Pancreas (tissue), 10 donors: Measurements from ENCODE around the gene PRKAG3. TPM values are rescaled to one million over a fixed set of nuclear protein-coding genes. Genes with fewer than 3 reads are reported as not detected.

Source experiments
- ATAC-seq, 4 donors: fragments of 200-7000 bp; cut with Tn5 transposase; one replicate each; pipeline versions ENCODE4 v1.8.0 to v1.9.1; 2020; ENCODE audit warnings: mild to moderate bottlenecking in 4 of 4, moderate library complexity in 4 of 4
- DNase-seq, 6 donors: peaks; one replicate each; pipeline ENCODE4 v3.0.0-alpha.2; 2020
- FAIRE-seq: peaks from 2 replicates; lab custom pipeline; 2012; peaks lifted over from hg19 to GRCh38; lab: Jason Lieb, UNC
- H3K27ac ChIP-seq, 4 donors: fragments of 200-600 bp; sonication (generic); 1 replicate in 3 of 4; 2 replicates in 1 of 4; pipeline versions ENCODE4 v1.5.0 to v1.8.0; 2020
- H3K27me3 ChIP-seq, 4 donors: fragments of 200-600 bp; one replicate each; pipeline ENCODE4 v1.8.0; 2021
- H3K36me3 ChIP-seq, 3 donors: fragments of 200-600 bp; sonication (generic) in 1 of 3; one replicate each; pipeline versions ENCODE4 v1.5.0 to v1.8.0; 2020 to 2021
- H3K4me1 ChIP-seq, 3 donors: fragments of 200-600 bp; one replicate each; pipeline ENCODE4 v1.8.0; 2021
- H3K4me3 ChIP-seq, 4 donors: fragments of 200-600 bp; sonication (generic) in 2 of 4; one replicate each; pipeline versions ENCODE4 v1.5.0 to v1.8.0; 2020 to 2021
- H3K9me3 ChIP-seq, 4 donors: fragments of 200-600 bp; one replicate each; pipeline ENCODE4 v1.8.0; 2021
- WGBS, 2 donors: extraction: QIAGEN DNeasy Blood & Tissue Kit; methylation state at CpG; one replicate each; pipeline ENCODE4 v1.1.7; 2013; 5-methylcytosine and 5-hydroxymethylcytosine counted together
- intact Hi-C, 3 donors: fragments of 100-400 bp; cut with DNase I; formaldehyde crosslinking; loops; one replicate each; pipeline versions ENCODE4 v1.11.1 to v1.14.2; 2022
- polyA plus RNA-seq, 2 donors: library from polyadenylated mRNA; stranded (reverse); fragments of 200-250 nt; gene quantifications; one replicate each; pipeline ENCODE4 v1.2.3, GENCODE V29; 2013
- total RNA-seq, 6 donors: library from RNA; stranded (reverse); fragmentation: NEBNext Ultra II Directional in 4 of 6; extraction: Animal tissue kit (Norgen Biotek cat#: 25700) in 4 of 6; gene quantifications; one replicate each; pipeline versions ENCODE4 v1.2.1 to v1.2.4, GENCODE V29; 2021 to 2023
- TF ChIP-seq, protein P1 (sequence below), 4 donors: fragments of 200-600 bp; sonication (generic) in 3 of 4; IDR thresholded peaks; one replicate each; pipeline versions ENCODE4 v1.5.0 to v1.8.0; 2021; ENCODE audit warnings: antibody characterized with exemption in 4 of 4
- donor health status: healthy with polysubstance abuse.
- donor health status: DM: no; HTN: no; CAD: no; lungs with moderate emphysema.
- donor health status: DM: no; HTN: no; CAD: no.
- donor health status: control.
- donor health status: control.
- donor health status: Bipolar disorder and iron deficiency.
- donor health status: DM: yes; HTN: yes; CAD: no.
- donor health status: DM: no; HTN: no; CAD: no.
- donor health status: DM: no; HTN: no; CAD: no.
- donor health status: DM: yes; HTN: yes; CAD: no.

PRKAG3 gene
- total and polyA plus RNA-seq, 8 donors = not detected

DNA sequence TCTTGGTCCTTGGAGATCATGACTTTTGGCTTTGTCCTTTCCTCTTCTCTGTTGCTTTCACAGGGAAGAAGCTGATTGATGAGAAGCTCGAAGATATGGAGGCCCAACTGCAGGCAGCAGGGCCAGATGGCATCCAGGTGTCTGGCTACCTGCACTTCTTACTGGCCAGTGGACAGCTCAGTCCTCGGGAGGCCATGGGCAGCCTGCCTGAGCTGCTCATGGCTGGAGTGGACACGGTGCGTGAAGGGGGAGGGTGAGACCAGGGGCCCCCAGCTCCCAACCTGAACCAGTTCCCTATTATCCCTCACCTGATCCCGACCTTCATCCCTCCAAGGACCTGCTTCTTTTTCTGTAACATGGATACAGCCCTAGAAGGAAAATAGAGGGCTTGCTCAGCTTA, 18.7 kb downstream of the PRKAG3 start:
- Histone ChIP-seq H3K36me3 (peaks cover 0 to 3% (median 0%) of the 10 kb centered on the region in 3 donors), H3K27ac (no peak overlapping the region), H3K4me3 (no peak overlapping the region), H3K27me3 (no peaks in the 10 kb centered on the region), H3K4me1 (no peaks in the 10 kb centered on the region), H3K9me3 (no peaks in the 10 kb centered on the region)
- intact Hi-C loops = no loop called here
- TF ChIP-seq, protein P1, sequence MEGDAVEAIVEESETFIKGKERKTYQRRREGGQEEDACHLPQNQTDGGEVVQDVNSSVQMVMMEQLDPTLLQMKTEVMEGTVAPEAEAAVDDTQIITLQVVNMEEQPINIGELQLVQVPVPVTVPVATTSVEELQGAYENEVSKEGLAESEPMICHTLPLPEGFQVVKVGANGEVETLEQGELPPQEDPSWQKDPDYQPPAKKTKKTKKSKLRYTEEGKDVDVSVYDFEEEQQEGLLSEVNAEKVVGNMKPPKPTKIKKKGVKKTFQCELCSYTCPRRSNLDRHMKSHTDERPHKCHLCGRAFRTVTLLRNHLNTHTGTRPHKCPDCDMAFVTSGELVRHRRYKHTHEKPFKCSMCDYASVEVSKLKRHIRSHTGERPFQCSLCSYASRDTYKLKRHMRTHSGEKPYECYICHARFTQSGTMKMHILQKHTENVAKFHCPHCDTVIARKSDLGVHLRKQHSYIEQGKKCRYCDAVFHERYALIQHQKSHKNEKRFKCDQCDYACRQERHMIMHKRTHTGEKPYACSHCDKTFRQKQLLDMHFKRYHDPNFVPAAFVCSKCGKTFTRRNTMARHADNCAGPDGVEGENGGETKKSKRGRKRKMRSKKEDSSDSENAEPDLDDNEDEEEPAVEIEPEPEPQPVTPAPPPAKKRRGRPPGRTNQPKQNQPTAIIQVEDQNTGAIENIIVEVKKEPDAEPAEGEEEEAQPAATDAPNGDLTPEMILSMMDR (IDR thresholded peaks at IDR 0.05) = no peak
- ATAC-seq (no peak), FAIRE-seq (no peak), DNase-seq (no peak)
- 79 to 85% methylated on average over 5 of the region's 5 CpGs for WGBS, 2 donors

GRCh38 chr2:218812096-218812815, 19.3 kb downstream of the PRKAG3 start:
- DNase-seq (no peak), FAIRE-seq (no peak), ATAC-seq (no peak)
- Histone ChIP-seq H3K27ac (no peak overlapping the region), H3K36me3 (peaks cover 0 to 3% (median 0%) of the 10 kb centered on the region in 3 donors), H3K4me1 (no peaks in the 10 kb centered on the region), H3K4me3 (no peak overlapping the region), H3K27me3 (no peaks in the 10 kb centered on the region), H3K9me3 (no peaks in the 10 kb centered on the region)
- intact Hi-C loops = no loop called here
- 91 to 94% methylated on average over 21 of the region's 21 CpGs for WGBS, 2 donors
- TF ChIP-seq, protein P1 (IDR thresholded peaks at IDR 0.05) = no peak

- peak in 1 of 4 donors; percentile 54 for ATAC-seq
- Histone ChIP-seq H3K36me3 (peaks cover 0 to 3% (median 0%) of the 10 kb centered on the region in 3 donors), H3K27ac (no peak overlapping the region), H3K4me1 (no peaks in the 10 kb centered on the region), H3K9me3 (no peaks in the 10 kb centered on the region), H3K4me3 (no peak overlapping the region), H3K27me3 (no peaks in the 10 kb centered on the region)
- TF ChIP-seq, protein P1 (IDR thresholded peaks at IDR 0.05) = no peak
- FAIRE-seq = no peak
- 72 to 76% methylated on average over 4 of the region's 4 CpGs for WGBS, 2 donors
- no peak for DNase-seq
- intact Hi-C loops = no loop called here
Observed at GRCh38 chr2:218811382-218811781, 20.2 kb downstream of the PRKAG3 start.

DNA sequence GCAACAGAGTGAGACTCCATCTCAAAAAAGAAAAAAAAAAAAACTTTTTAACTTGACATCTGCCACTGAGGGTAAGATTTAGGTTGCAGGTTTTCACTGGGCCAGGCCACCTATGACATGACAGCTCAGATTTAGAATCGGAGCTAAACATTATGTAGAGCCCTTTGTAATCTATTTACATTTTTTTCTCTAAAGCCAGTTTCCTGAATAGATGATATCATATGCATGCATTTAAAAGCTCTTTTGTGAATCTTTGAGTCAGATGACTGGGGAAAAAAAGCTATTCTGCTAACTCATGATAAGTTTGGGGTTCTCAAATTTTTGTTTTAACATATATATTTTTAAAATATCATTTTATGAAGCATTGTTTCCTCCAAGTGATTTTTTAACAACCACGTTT, 21.3 kb downstream of the PRKAG3 start:
- no peak for ATAC-seq
- intact Hi-C loops = no loop called here
- Histone ChIP-seq H3K36me3 (peaks cover 0 to 3% (median 0%) of the 10 kb centered on the region in 3 donors), H3K27me3 (no peaks in the 10 kb centered on the region), H3K4me1 (no peaks in the 10 kb centered on the region), H3K4me3 (no peak overlapping the region), H3K9me3 (no peaks in the 10 kb centered on the region), H3K27ac (no peak overlapping the region)
- no peak for FAIRE-seq
- WGBS, 2 donors = 76 to 88% methylated on average over 2 of the region's 2 CpGs
- DNase-seq = no peak
- TF ChIP-seq, protein P1 (IDR thresholded peaks at IDR 0.05) = no peak

DNA sequence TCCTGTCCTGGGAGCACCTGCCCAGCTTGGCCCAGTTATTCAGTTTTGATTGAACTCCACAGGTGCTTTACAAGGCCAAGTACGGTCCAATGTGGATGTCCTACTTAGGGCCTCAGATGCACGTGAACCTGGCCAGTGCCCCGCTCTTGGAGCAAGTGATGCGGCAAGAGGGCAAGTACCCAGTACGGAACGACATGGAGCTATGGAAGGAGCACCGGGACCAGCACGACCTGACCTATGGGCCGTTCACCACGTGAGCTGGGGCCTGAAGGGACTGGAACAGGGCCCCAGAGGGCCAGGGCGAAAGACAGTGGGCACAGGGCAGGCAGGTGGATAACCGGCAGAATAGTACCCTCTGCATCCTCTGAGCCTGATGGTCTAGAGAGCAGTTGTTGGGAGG, 22.1 kb downstream of the PRKAG3 start:
- no peak for ATAC-seq
- Histone ChIP-seq H3K27me3 (no peaks in the 10 kb centered on the region), H3K36me3 (peaks cover 0 to 3% (median 0%) of the 10 kb centered on the region in 3 donors), H3K4me3 (no peak overlapping the region), H3K27ac (no peak overlapping the region), H3K4me1 (no peaks in the 10 kb centered on the region), H3K9me3 (no peaks in the 10 kb centered on the region)
- 94 to 95% methylated on average over 12 of the region's 12 CpGs for WGBS, 2 donors
- no peak for FAIRE-seq
- no peak for DNase-seq
- TF ChIP-seq, protein P1 (IDR thresholded peaks at IDR 0.05) = no peak
- intact Hi-C loops = no loop called here
